SK-N-DZ (cell line): ENCODE data around the gene ABCA6.

Source experiments
- DNase-seq: peaks from one replicate; pipeline ENCODE4 v3.0.0-alpha.2; 2015; ENCODE audit warnings: low spot score
- small RNA-seq, 2 experiments: library from RNA; depleted of rRNA; stranded (forward); fragments of <200 nt; gene quantifications; one replicate each; pipeline ENCODE3, GENCODE V24; 2014

Gene ABCA6

DNA sequence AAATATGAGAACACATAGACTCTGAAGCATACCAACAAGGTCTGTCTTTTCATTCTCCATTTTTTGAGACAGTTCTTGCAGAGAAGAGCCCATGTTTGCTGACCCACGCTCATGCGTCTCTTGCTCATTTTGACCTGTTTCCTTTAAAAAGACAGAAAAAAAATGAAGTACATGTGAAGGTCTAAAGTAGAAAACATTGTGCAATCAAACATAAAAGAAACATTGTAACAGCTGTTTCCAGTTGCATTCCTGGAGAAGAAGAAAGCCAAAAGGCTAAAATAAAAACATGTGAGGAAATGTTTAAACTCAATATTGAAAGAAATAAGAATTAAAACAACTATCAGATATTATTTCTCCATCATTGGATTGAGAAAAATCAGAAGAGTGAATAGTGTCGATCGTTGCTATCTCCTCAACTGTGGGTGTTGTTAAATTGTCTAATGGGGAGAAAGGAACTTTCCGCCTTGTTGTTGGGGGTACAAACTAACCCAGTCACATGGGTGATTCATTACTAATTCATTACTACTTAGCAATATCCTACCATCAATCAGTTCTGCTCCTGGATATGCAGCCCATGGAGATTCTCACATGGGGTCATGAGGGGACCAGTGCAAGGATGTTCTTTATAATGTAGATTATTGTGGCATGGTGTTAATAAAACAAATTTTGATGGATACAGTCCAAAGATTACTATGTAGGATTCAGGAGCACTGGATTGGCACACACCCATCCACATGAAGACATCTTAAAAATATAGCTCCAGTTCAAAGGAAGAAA is 90.5 kb downstream of the ABCA6 start:
- DNase-seq = no peak

DNA sequence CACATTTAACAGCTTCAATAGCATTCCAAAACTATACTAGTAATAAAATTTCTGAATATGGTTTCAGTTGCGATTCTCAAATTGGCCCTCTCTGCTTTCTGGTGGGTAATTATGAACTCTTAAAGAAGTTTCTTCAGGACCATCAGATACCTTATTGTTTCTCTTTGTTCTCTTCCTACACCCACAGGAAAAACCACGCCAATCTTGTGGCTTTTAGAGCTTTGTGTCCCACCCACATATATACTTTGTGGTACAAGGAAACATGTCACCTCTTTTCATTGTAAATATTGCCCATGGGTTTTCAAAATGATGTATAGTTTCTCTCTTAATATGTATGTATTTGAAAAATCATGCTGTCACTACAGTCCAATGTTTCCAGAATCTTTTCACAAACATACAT is 93.1 kb downstream of the ABCA6 start:
- no peak for DNase-seq

DNA sequence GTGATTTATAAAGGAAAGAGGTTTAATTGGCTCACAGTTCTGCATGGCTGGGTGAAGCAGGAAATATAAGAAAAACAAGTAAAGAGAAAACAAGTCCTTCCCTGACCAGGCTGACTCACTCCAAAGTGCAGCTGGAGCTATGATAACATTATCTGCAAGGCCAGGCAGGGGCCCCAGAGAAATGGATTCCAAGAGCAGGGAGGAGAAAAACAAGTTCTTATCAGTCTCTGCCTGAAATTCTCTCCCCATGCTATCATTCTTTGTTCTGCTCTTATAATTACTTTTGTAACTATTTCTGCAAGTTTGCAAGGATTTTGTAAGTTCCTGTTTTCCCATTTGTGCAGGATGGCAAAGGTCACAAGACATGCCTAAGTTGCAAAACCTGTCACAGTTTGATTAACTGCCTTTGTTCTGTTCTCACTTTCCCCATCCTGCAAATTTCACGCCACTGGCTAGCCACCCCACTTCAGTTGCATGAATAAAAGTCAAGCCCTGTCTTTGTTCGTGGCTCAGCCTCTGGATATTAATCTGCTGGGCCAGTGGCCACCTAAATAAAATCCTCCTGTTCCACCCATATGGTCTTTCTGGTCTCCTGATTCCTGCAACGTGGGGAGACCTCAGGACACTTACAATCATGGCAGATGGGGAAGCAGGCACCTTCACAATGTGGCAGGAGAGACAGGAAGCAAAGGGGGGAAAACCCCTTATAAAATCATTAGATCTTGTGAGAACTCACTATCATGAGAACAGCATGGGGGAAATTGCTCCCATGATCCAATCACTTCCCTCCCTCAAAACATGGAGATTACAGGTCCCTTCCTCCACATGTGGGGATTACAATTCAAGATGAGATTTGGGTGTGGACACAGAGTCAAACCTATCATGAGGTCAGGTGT is 94.1 kb downstream of the ABCA6 start:
- DNase-seq = no peak

DNA sequence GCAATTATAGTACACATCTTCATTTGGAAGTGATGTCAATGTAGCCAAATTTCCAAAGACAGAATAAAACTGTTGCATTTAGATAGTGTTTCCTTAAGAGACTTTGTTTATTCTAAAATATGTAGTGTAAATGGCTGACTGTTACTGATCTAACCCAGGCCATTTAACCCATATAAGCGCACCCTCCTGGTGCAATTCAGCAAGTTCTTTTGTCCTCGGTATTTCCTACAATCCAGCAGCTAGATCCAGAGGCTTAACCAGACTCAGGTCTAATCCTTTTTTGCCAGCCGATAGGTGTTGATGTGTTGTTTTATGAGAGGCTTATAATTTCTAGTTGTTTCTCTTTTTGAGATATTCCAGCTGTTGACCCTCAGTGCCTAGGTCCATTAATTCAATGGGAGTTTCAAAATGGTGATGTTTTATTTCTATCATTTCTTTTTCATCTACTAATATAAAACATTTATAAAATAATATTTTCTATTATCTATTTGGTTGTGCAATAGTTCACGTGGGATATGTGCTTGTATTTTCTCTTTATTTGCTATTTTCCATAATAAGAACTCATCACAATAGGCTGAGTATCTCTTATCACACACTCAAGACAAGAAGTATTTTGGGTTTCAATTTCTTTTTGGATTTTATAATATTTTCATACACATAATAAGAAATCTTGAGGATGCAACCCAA is 95.4 kb downstream of the ABCA6 start:
- DNase-seq = no peak

DNA sequence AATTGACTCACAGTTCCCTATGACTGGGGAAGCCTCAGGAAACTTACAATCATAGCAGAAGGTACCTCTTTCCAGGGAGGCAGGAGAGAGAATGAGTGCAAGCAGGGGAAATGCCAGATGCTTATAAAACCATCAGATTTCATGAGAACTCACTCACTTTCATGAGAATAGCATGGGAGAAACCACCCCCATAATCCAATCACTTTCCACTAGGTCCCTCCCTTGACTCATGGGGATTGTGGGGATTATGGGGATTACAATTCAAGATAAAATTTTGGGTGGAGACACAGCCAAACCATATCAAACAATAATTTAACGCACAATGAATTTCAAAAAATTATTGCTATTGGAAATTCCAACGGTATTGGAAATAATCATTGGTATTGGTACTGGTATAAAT is 96.0 kb downstream of the ABCA6 start:
- no peak for DNase-seq

DNA sequence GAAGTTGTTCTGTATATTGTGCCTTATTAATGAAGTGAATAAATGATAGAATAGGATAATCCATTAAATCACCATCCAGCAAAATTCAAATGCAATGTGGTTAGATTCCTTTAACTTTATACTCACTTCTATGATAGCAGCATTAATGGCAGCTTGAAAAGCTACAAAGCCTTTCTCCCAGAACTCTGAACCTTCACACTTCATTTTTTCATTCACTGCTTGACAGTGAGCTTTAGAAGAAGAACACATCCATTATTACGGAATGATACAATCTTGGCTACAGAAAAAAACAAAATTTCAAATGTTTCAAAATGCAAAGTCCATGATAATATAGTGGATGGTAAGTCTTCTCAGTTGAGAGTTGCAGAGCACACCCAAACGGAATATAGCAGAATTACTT is 97.3 kb downstream of the ABCA6 start:
- DNase-seq = no peak

DNA sequence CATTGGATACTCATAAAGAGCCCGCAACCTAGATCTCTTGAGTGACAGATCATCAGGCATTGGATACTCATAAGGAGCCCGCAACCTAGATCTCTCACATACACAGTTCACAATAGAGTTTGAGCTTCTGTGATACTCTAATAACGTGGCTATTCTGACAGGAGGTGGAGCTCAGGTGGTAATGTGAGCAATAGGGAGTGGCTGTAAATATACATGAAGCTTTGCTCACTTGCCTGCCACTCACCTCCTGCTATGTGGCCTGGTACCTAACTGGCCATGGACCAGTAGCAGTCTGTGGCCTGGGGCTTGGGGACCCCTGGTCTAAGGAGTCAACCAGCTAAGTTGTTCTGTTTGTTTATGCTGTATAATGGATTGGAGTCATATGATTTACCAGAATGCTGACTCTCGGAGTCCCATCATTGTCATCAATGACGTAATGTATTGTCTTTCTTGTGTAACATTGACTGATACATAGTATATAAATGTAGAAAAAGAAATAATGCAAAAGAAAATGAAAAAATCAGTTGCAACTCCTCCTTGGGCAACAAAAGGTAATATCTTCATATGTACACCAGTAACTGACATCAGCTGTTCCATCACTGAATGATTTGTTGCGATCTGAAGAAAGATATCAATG is 98.5 kb downstream of the ABCA6 start:
- no peak for DNase-seq

DNA sequence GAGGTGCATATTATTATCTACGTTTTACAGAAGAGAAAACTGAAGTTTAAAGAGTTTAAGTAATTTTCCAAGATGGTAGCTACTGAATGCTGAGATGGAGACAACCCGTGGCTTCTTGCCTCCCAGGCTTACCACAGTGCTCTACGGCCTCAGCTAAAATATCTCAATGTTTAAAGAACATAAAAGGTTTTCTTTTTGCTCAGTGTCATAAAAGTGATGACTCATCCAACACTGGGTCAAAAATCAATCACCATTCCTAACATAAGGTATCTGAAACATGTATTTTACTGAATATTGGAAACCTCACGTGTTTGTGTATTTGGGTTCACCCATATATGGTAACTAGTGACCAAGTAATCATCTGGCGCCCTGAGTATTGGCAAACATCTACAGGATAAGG is 99.4 kb downstream of the ABCA6 start:
- DNase-seq = no peak

DNA sequence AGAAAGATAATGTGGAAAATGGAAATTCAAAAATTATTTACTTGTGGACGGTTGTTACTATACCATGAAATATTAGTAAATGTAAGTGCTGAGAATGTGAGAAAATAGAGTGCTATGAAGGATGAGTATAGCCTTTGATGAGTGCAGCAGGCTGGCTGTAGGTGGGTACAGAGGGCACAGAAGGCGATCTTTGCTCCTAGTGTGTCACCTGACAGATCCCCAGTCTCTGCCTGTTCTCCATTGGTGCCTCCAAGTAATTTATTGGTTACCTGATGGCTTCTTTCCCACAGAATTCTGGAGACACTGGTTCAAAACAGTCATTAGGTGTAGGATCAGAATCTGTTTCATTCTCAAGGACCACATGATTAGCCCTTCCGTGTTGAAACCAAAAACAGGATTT is 109.9 kb downstream of the ABCA6 start:
- no peak for DNase-seq

DNA sequence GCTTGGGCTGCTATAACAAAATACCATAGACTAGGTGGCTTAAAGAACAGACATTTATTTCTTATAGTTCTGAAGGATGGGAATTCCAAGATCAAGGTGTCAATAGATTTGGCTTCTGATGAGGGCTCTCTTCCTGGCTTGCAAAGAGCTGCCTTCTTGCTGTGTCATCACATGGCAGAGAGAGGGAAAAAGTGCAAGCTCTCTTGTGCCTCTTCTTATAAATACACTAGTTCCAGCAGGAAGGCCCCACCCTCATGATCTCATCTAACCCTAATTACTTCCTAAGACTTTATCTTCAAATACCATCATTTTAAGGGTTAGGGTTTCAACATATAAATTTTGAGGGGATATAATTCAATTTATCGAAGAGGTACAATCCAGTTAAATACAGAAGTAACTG is 111.5 kb downstream of the ABCA6 start:
- no peak for DNase-seq

Small RNA genes lying within 50 kb of the gene (small RNA-seq; reads per million reads assigned to genes)
- gene MIR4524B = 0 reads per million in 2 experiments
